H9 (cell line): Measurements from ENCODE around the gene CARMIL3. TPM values are rescaled to one million over a fixed set of nuclear protein-coding genes. Genes with fewer than 3 reads are reported as not detected.

Experiments
- DNase-seq: peaks from one replicate; pipeline ENCODE4 v3.0.0-alpha.2; 2017
- H2AFZ ChIP-seq: one replicate; pipeline ENCODE4 v1.6.1; 2013; ENCODE audit warnings: mild to moderate bottlenecking, low read length, control low read depth, moderate library complexity
- H2AK5ac ChIP-seq: 2 replicates; pipeline ENCODE4 v1.6.1; 2013; ENCODE audit warnings: low read length, control low read depth, mixed read lengths; ENCODE audit not compliant: insufficient read length
- H2BK120ac ChIP-seq: one replicate; pipeline ENCODE4 v1.6.1; 2013; ENCODE audit warnings: low read depth, mild to moderate bottlenecking, low read length, control low read depth, inconsistent platforms; ENCODE audit not compliant: poor library complexity, severe bottlenecking
- H2BK12ac ChIP-seq: 2 replicates; pipeline ENCODE4 v1.6.1; 2013; ENCODE audit warnings: low read length, control low read depth, mixed read lengths, low read depth; ENCODE audit not compliant: insufficient read length
- H2BK15ac ChIP-seq: 2 replicates; pipeline ENCODE4 v1.6.1; 2013; ENCODE audit warnings: low read depth, low read length, control low read depth
- H2BK20ac ChIP-seq: one replicate; pipeline ENCODE4 v1.6.1; 2013; ENCODE audit warnings: low read depth, mild to moderate bottlenecking, low read length, control low read depth, inconsistent platforms; ENCODE audit not compliant: poor library complexity, severe bottlenecking
- H2BK5ac ChIP-seq: 2 replicates; pipeline ENCODE4 v1.6.1; 2013; ENCODE audit warnings: low read length, control low read depth, mixed read lengths; ENCODE audit not compliant: insufficient read length
- H3K14ac ChIP-seq: 2 replicates; pipeline ENCODE4 v1.6.1; 2013; ENCODE audit warnings: low read length, control low read depth; ENCODE audit not compliant: insufficient read depth
- H3K18ac ChIP-seq: 2 replicates; pipeline ENCODE4 v1.6.1; 2013; ENCODE audit warnings: low read depth, mild to moderate bottlenecking, mixed read lengths, low read length, control low read depth; ENCODE audit not compliant: insufficient read length
- H3K23ac ChIP-seq: 2 replicates; pipeline ENCODE4 v1.6.1; 2013; ENCODE audit warnings: low read length, control low read depth, mixed read lengths, low read depth; ENCODE audit not compliant: insufficient read length
- H3K23me2 ChIP-seq: 2 replicates; pipeline ENCODE4 v1.6.1; 2013; ENCODE audit warnings: low read depth, mild to moderate bottlenecking, mixed read lengths, low read length, control low read depth; ENCODE audit not compliant: insufficient read length, poor library complexity, severe bottlenecking
- H3K27ac ChIP-seq: 2 replicates; pipeline ENCODE4 v1.5.1; 2013; ENCODE audit warnings: low read length, control low read depth, mixed read lengths, low read depth; ENCODE audit not compliant: insufficient read length
- H3K27me3 ChIP-seq: 2 replicates; pipeline ENCODE4 v1.6.1; 2013; ENCODE audit warnings: low read length, control low read depth, inconsistent platforms; ENCODE audit not compliant: insufficient read depth
- H3K4ac ChIP-seq: 2 replicates; pipeline ENCODE4 v1.6.1; 2013; ENCODE audit warnings: low read depth, mild to moderate bottlenecking, control low read depth, inconsistent platforms, low read length, moderate library complexity
- H3K4me1 ChIP-seq: 2 replicates; pipeline ENCODE4 v1.6.1; 2013; ENCODE audit warnings: low read length, control low read depth, inconsistent platforms; ENCODE audit not compliant: insufficient read depth
- H3K4me2 ChIP-seq: 2 replicates; pipeline ENCODE4 v1.6.1; 2013; ENCODE audit warnings: low read length, control low read depth, mixed read lengths; ENCODE audit not compliant: insufficient read length, insufficient read depth
- H3K56ac ChIP-seq: 2 replicates; pipeline ENCODE4 v1.6.1; 2013; ENCODE audit warnings: low read depth, mild to moderate bottlenecking, mixed read lengths, low read length, control low read depth; ENCODE audit not compliant: insufficient read length
- H3K79me1 ChIP-seq: 2 replicates; pipeline ENCODE4 v1.6.1; 2013; ENCODE audit warnings: low read depth, mild to moderate bottlenecking, moderate library complexity, low read length, control low read depth, inconsistent platforms; ENCODE audit not compliant: insufficient read depth, poor library complexity, severe bottlenecking
- H3K79me2 ChIP-seq: 2 replicates; pipeline ENCODE4 v1.6.1; 2013; ENCODE audit warnings: low read length, control low read depth, inconsistent platforms; ENCODE audit not compliant: insufficient read depth
- H3K9ac ChIP-seq: 2 replicates; pipeline ENCODE4 v1.6.1; 2013; ENCODE audit warnings: low read length, control low read depth, mixed read lengths; ENCODE audit not compliant: insufficient read length; ENCODE audit errors: extremely low read depth
- H3K9me3 ChIP-seq: one replicate; pipeline ENCODE4 v1.6.1; 2013; ENCODE audit warnings: low read depth, low read length, inconsistent platforms; ENCODE audit not compliant: control insufficient read depth
- H3T11ph ChIP-seq: one replicate; pipeline ENCODE4 v1.6.1; 2013; ENCODE audit warnings: mild to moderate bottlenecking, low read length, control low read depth, inconsistent platforms
- H4K20me1 ChIP-seq: one replicate; pipeline ENCODE4 v1.6.1; 2013; ENCODE audit not compliant: control insufficient read depth, insufficient read length, insufficient read depth
- H4K5ac ChIP-seq: 2 replicates; pipeline ENCODE4 v1.6.1; 2013; ENCODE audit warnings: low read depth, mild to moderate bottlenecking, mixed read lengths, low read length, control low read depth; ENCODE audit not compliant: insufficient read length
- H4K8ac ChIP-seq: replicated peaks from 2 replicates; pipeline ENCODE4 v1.6.1; 2013; ENCODE audit warnings: low read length, control low read depth, mixed read lengths, low read depth; ENCODE audit not compliant: insufficient read length
- H4K91ac ChIP-seq: 2 replicates; pipeline ENCODE4 v1.6.1; 2013; ENCODE audit warnings: low read depth, mild to moderate bottlenecking, moderate library complexity, mixed read lengths, low read length, control low read depth; ENCODE audit not compliant: insufficient read length
- H3K27ac Mint-ChIP-seq, 3 experiments: 2 replicates in 2 of 3; 3 replicates in 1 of 3; pipeline ENCODE4 v1.8.0; 2020 to 2021; ENCODE audit warnings: mixed read lengths in 3 of 3, mild to moderate bottlenecking in 1 of 3, moderate library complexity in 1 of 3
- H3K27me3 Mint-ChIP-seq: 2 replicates; pipeline ENCODE4 v1.8.0; 2021; ENCODE audit warnings: low read depth, mild to moderate bottlenecking, moderate library complexity, mixed read lengths
- H3K36me3 Mint-ChIP-seq, 3 experiments: 2 replicates in 2 of 3; 3 replicates in 1 of 3; pipeline ENCODE4 v1.8.0; 2020 to 2021; ENCODE audit warnings: low read depth in 3 of 3, mixed read lengths in 3 of 3; ENCODE audit not compliant: insufficient read depth in 1 of 3
- H3K4me1 Mint-ChIP-seq, 2 experiments: 2 replicates each; pipeline ENCODE4 v1.8.0; 2020; ENCODE audit warnings: mixed read lengths in 2 of 2
- H3K4me3 Mint-ChIP-seq, 2 experiments: 2 replicates in 1 of 2; 3 replicates in 1 of 2; pipeline ENCODE4 v1.8.0; 2020 to 2021; ENCODE audit warnings: mild to moderate bottlenecking in 2 of 2, mixed read lengths in 2 of 2, moderate library complexity in 1 of 2
- H3K9me3 Mint-ChIP-seq, 2 experiments: 2 replicates in 1 of 2; 3 replicates in 1 of 2; pipeline ENCODE4 v1.8.0; 2020; ENCODE audit warnings: mild to moderate bottlenecking in 2 of 2, mixed read lengths in 2 of 2, moderate library complexity in 1 of 2
- WGBS: extraction: QIAGEN DNeasy Blood & Tissue Kit; methylation state at CpG from one replicate; pipeline ENCODE4 v1.1.7; 2013; ENCODE audit warnings: missing lambda C conversion rate, low lambda C conversion rate, mixed read lengths; ENCODE audit not compliant: insufficient read length; ENCODE audit errors: extremely low coverage; 5-methylcytosine and 5-hydroxymethylcytosine counted together
- total RNA-seq: library from RNA; stranded (reverse); gene quantifications from 2 replicates; pipeline ENCODE4 v1.2.1, GENCODE V29; 2021
- TF ChIP-seq, protein P1 (sequence below): fragments of 200-600 bp; sonication (generic); conservative IDR thresholded peaks from 3 replicates; pipeline ENCODE4 v1.8.0; 2021; ENCODE audit warnings: antibody characterized with exemption, mild to moderate bottlenecking

CARMIL3 gene
- total RNA-seq, 1 experiment from 2014 or later = 5.8 TPM

GRCh38 chr14:24069411-24069735, 17.6 kb downstream of the CARMIL3 start:
- no peak overlapping the region for H3K4ac ChIP-seq
- no peak overlapping the region for H2BK12ac ChIP-seq
- H3K27me3 Mint-ChIP-seq = no peaks in the 10 kb centered on the region; the same call in none of the 2 replicates
- no peak overlapping the region for H3K4me2 ChIP-seq
- DNase-seq = no peak
- no peaks in the 10 kb centered on the region for H3K9me3 Mint-ChIP-seq
- no peak overlapping the region for H3K14ac ChIP-seq
- H4K91ac ChIP-seq = no peak overlapping the region
- no peaks in the 10 kb centered on the region for H3K27me3 ChIP-seq
- no peak overlapping the region for H3T11ph ChIP-seq
- no peaks in the 10 kb centered on the region for H3K4me1 ChIP-seq
- H3K36me3 Mint-ChIP-seq = no peaks in the 10 kb centered on the region; a peak in 1 of 7 replicates
- peak overlapping the region in 1 of 3 experiments; percentile 85; a peak in 1 of 7 replicates for H3K27ac Mint-ChIP-seq
- no peaks in the 10 kb centered on the region for H4K20me1 ChIP-seq
- 0 out of 4 replicates have a peak, but pooled peaks cover 0 to 3% of the 10 kb centered on the region in 2 experiments for H3K4me1 Mint-ChIP-seq
- no peak overlapping the region for H2BK20ac ChIP-seq
- no peaks in the 10 kb centered on the region for H3K79me1 ChIP-seq
- TF ChIP-seq, protein P1, sequence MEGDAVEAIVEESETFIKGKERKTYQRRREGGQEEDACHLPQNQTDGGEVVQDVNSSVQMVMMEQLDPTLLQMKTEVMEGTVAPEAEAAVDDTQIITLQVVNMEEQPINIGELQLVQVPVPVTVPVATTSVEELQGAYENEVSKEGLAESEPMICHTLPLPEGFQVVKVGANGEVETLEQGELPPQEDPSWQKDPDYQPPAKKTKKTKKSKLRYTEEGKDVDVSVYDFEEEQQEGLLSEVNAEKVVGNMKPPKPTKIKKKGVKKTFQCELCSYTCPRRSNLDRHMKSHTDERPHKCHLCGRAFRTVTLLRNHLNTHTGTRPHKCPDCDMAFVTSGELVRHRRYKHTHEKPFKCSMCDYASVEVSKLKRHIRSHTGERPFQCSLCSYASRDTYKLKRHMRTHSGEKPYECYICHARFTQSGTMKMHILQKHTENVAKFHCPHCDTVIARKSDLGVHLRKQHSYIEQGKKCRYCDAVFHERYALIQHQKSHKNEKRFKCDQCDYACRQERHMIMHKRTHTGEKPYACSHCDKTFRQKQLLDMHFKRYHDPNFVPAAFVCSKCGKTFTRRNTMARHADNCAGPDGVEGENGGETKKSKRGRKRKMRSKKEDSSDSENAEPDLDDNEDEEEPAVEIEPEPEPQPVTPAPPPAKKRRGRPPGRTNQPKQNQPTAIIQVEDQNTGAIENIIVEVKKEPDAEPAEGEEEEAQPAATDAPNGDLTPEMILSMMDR = no peak
- no peaks in the 10 kb centered on the region for H3K9me3 ChIP-seq
- no peak overlapping the region for H2AK5ac ChIP-seq
- no CpG with 5 or more reads among the region's 6 CpGs for WGBS
- H3K4me3 Mint-ChIP-seq = no peak overlapping the region
- no peak overlapping the region for H3K23ac ChIP-seq
- H2BK5ac ChIP-seq = no peak overlapping the region
- no peak overlapping the region for H4K8ac ChIP-seq
- H3K18ac ChIP-seq = no peak overlapping the region
- no peak overlapping the region for H3K9ac ChIP-seq
- H4K5ac ChIP-seq = no peak overlapping the region
- no peak overlapping the region for H3K27ac ChIP-seq
- H3K79me2 ChIP-seq = no peaks in the 10 kb centered on the region
- H2AFZ ChIP-seq = no peak overlapping the region
- no peak overlapping the region for H2BK120ac ChIP-seq
- H3K23me2 ChIP-seq = no peaks in the 10 kb centered on the region
- H3K56ac ChIP-seq = no peak overlapping the region
- H2BK15ac ChIP-seq = no peak overlapping the region
